Activated naive CD8-positive, alpha-beta T cell treated with anti-CD3 and anti-CD28 coated beads, Interleukin-2, amount 50 U/mL, for 16 hours (primary cell): ENCODE measurements around the gene CLEC7A.

Source experiments
- DNase-seq: peaks from one replicate; pipeline ENCODE4 v3.0.0-alpha.2; 2020; ENCODE audit warnings: low read depth, low spot score

CLEC7A gene

DNA sequence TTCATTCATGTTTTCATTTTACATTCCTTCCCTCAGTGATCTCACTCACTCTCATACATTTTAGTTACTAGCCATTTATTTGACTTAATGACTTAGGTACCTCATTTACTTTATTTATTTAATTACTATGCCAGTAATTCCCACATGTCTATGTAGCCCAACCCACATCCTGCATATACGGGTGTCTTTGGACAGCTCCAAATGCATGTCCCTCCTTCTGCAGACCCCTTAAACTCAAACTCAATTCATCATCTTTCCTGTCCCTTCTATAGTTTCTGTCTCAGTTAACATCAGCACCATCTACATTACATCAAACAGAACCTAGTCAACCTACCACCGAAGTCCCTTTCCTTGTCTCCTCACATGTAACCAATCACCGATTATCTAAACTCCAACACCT is 34.0 kb downstream of the CLEC7A start:
- DNase-seq, result no peak

DNA sequence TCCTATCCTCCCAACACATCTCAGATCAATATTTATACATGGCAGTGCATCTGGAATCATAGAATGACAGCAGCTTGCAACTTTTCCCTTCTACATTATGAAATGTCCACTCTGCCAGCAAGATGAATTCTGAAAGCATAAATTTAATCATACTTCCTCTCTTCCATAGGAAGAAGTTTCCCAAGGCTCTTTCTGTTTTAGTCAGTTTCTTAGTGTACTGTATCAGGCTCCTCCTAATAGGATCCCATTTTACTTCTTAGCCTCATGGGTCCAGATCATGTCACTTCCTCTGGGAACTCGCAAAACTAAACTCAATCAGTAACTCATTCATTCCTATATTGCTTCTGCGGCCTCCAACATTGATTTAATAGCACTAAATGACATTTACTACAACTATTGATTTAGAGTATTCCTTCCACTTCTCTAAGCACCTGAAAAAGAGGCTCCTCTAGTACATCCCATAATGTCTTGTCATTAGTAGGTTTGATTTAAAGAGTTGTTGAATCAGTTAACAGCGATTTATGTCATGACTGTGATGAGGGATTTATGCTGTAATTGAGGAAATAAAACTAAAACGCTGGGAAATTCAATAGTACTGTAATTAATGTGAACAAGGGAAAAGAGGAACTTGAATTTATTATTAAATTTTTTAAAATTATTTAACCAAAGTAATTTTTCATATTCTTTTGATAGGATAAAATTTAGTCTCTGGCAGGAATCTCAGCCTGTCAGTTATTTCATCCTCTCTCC is 35.2 kb downstream of the CLEC7A start:
- DNase-seq, result no peak

DNA sequence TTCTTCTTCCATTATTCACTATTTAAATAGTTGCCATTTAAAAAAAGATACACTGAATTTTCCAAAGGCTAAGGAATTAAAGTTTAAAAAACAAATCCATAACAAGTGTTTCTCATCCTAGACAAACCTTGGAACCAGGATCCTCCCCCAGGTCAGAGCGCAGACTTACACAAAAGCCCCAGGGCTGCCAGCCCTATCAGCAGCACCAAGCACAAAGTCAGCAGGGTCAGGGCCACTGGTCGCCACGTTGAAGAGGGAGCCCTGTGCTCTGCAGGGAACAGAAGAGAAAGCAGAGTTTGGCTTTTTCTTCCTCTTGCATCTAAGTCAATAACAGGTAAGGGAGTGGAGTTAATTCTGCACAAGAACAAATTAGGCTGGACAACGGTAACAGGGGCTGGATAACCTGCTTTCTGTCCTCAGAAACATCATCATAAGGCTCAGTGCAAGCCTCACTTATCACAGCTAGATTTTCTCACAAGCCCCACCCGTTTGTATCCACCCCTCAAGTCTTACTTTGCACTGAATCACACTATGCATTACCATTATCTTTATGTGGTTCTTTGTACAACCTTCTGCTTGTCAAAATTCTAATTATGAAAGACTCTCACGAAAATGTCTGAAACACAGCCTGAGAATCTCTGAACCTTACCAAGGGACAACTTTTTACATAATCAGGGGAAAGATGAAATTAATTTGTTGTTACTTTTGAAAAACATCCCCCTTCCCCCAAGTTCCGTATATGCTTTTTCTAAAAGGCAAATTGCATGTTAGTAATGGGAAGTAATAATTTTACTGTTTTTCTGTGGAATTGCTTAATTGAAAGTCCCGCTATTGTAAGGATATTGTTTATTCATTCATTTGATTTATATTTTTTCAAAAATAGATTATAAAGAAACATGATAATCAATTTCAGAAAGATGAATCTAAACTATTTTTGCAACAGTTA is 40.8 kb downstream of the CLEC7A start:
- DNase-seq, result no peak

DNA sequence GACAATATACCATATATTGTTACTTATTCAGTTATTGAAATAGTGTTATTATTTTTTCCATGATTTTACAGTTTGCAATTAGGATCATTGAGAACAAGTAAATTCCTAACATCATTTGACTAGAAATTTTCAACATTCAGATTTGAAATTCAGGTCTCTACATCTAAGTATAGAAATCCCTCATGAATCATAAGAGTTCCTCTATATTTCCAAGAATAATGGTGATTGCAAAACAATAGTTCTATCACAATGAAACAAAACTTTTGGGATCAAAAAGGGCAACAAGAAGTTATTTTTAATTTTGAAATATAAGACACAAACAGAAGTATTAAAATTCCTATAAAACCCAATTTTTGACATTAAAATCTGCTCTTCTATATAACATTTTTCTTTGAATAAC is 42.0 kb downstream of the CLEC7A start:
- no peak for DNase-seq

DNA sequence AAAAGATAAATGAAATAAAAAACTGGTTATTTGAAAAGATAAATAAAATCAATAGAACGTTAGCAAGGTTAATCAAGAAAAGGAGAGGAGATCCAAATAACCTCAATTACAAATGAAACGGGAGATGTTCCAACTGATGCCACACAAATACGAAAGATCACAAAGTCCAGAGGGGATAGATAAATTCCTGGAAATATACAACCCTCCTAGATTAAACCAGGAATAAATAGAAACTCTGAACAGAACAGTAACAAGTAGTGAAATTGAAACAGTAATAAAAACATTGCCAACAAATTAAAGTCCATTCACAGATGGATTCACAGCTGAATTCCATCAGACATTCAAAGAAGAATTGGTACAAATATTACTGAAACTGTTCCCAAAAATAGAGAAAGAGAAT is 43.6 kb downstream of the CLEC7A start:
- DNase-seq, result no peak

DNA sequence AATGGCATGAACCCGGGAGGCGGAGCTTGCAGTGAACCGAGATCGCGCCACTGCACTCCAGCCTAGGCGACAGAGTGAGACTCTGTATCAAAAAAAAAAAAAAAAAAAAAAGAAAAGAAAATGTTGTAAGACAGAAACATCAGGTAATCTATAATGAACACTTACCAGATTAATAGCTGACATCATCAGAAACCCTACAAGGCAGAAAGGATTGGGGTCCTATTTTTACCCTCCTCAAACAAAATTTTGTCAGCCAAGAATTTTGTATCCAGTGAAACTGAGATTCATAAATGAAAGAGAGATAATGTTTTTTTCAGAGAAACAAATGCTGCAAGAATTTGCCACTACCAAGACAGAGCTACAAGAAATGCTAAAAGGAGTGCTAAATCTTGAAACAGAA is 45.3 kb downstream of the CLEC7A start:
- no peak for DNase-seq

DNA sequence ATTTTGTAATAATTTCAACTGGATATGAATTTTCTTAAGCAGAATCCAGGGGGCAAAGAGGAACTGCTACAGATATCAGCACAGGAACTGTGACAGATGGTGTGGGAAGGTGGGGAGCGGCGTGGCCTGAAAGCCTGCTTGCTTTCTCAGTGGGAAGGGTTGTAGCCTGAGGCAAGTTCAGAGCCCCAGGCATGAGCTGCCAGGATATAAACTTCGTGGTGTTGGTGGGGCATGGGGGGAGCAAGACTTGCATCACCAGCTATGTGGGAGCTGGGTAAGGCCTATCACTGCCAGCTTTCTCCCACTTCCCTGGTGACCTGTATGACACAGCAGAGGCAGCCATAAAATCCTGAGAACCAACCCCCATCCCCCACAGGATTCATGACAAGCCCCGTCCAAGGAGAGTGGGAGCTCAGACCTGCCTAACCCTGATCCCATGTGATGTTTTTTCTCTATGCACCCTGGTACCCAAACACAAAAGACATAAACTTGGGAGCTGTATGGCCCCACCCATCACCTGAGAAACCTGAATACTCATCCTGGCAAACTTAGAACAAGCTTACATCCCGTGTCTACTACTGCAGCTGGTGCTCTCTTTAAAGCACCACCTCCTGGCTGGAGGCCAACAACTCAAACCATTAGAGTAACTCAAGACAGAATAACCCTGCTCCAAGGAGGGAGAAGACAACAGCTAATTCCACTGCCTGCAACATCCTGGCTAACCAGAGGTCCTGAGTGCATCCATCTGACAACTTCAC is 47.7 kb downstream of the CLEC7A start:
- DNase-seq, result no peak

DNA sequence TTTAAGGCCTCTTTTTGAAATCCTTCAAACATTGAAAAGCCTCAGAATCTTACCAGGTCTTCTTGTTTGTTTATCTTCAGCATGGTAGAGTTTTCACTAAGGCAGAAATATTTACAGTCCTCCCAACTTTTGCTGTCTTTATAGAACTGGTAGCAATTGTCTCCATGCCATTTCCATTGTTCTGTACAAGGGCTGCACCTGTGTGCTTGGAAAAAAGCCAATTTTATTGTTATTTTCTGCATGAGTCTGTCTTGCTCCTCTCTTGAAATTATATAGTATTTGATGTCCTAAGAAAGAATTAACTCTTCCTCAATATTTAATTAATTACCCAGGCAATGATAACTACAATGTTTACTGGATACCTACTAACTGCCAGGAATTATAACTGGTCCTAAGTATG is 54.5 kb downstream of the CLEC7A start:
- no peak for DNase-seq

DNA sequence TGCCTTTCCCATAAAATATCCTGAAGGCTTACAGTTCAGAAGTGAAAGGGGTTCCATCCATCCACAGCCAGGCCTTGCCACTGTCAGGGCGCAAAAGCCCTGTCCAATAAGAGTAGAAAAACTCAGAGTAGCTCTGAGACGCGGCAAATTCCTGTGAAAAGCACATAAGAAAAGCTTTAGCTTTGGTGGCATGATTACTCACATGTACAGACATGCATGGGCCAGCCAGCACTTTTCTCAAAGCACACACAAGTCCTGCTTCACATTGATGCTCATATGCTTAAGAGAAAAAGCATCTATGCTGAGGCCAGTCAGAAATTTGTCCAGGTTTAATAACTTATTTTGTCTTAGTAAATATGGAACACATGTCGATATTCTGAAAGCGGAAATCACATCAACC is 56.7 kb downstream of the CLEC7A start:
- no peak for DNase-seq

DNA sequence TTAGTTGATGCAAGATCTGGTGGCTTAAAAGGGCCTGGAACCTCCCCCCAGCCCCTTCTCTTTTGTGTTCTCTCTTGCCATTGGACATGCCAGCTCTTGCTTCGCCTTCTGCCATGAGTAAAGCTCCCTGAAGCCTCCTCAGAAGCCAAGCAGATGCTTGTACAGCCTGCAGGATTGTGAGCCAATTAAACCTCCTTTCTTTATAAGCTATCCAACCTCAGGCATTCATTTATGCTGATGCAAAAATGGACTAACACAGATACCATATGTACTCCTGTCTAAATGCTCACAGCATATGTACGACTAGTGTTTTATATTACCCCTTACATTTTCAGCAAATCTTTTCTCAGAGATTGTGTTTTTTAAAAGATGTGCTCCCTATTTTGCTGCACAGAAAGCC is 57.9 kb downstream of the CLEC7A start:
- no peak for DNase-seq

DNA sequence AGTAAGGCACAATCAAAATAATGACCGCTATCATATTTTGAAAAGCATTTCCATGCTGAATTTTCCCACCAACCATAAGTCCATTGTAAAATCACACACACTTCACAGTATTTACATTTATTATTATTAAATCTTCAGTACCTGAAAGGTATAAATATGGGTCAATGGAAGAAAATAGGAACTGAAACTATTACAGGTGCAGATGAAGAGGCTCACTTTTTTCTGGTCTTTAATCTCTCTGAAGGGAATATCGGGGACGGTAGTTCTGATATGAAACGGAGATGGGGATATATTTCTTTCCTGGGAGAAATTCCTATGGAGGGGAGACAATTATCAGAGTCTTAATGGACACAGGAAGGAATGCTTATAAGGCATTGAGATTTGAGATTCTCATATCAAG is 59.6 kb downstream of the CLEC7A start:
- DNase-seq, result no peak

DNA sequence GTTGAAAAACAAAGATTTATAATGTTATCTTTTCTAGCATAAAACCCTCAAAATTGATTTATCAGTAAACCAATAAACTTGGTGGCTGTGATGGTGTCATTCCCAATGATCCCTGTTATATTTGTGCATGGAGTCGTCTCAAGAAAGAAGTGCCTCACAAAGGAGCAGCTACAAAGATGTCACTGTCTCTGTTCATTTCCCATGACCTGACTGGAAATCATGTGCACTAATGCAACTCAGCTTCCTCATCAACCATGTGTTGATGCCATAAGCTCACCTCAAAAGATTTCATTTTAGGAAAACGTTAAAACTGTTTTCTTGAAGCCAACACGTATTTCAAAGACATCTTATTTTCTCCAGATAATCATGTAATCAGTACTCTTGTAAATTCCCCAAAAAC is 60.0 kb downstream of the CLEC7A start:
- DNase-seq, result no peak

DNA sequence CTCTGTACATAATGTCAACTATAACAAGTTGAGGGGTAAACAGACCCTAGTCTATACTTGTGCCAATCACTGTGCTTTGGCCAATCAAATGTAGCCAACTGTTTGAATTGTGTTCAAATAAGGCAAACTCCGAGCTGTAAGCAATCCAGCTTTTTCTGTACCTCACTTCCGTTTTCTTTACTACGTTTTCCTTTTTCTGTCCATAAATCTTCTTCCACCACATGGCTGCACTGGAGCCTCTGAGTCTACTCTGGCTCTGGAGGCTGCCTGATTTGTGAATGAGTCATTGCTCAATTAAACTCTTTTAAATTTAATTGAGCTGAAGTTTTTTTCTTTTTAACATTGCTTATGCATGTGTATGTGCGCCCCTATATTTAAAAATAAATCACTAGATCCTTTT is 60.9 kb downstream of the CLEC7A start:
- no peak for DNase-seq

DNA sequence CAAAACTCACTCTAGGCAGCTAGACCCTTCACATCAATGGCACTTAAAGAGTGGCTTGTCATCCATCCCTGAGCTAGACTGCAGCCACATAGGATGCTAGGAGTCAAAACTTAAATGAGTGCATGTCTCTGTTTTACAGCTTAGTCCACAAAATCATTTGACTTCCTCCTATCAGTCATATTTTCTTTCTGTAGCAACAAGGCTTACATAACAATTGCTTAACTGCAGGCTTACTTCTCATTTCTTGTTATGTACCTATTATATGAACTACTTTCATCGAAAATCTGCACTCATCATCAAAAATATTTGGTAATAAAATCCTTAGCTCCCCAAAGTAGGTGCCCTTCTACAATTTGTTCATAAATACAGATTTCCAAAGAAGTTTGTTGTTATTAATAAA is 61.4 kb downstream of the CLEC7A start:
- DNase-seq, result no peak

DNA sequence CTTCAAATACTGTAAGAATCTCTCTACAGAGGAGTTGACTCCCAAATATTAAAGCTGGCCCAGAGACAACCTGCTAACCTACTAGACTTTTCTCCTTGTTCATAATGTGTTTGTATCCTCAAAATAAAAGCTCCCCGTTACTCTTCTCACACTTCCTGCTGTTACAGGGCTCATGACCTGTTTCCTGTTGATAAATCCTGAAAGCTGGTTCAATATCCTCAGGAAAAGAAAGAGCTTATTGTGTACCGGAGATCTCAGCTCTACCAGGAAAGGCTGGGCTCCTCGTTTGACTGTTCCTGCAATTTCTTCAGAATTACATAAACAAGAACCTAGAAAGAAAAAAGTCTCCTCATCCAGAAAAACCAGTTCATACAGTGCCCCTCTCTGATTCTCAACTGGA is 62.1 kb downstream of the CLEC7A start:
- DNase-seq, result no peak

DNA sequence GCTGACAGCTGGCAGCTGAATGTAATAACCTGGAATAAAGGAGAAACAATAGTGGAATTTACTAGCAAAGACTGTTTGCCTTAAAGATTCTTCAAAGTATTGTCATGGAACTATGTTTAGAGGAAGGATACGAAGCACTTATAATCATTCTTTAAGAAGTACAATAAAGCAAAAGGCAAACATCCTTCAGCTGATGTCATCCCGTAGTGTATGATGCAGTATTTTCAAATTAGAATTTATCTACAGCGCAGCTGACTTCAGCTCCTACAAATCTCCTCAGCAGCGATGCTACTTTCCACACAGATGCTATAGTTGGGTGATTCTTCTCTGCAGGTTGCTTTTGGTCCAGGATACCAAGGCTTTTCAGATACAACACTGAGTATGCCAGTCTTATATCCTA is 62.7 kb downstream of the CLEC7A start:
- no peak for DNase-seq
